Measurements from ENCODE around the gene TLCD3B.

TLCD3B gene

GRCh38 chr16:29983420-29984136, 47.5 kb downstream of the TLCD3B start:
- no peak for DNase-seq (ENCODE audit: extremely low spot score)
- ChIA-PET POLR2A (no interaction called here), CTCF (interaction anchor here (1.4 kb wide), 1 partner anchor 10 kb away, joined by 4 read pairs; the partner anchor contains the start of gene TAOK2)
- no peak for TF ChIP-seq CTCF (IDR thresholded peaks at IDR 0.05; ENCODE audit: control extremely low read depth, extremely low read depth, low read depth, missing control alignments)

- TF ChIP-seq CTCF (IDR thresholded peaks at IDR 0.05; ENCODE audit: control extremely low read depth, extremely low read depth, low read depth, missing control alignments): no peak
- CTCF ChIA-PET: interaction anchor here (1.4 kb wide), 1 partner anchor 9 kb away, joined by 4 read pairs; the partner anchor contains the start of gene TAOK2
- no peak for DNase-seq (ENCODE audit: extremely low spot score)
- POLR2A ChIA-PET: no interaction called here
Observed at GRCh38 chr16:29982560-29983419, 48.3 kb downstream of the TLCD3B start.

GRCh38 chr16:29978564-29979270, 52.4 kb downstream of the TLCD3B start:
- ChIA-PET CTCF (interaction anchor here (0.6 to 2.7 kb wide), 5 partner anchors 9 to 158 kb away, joined by 3 to 8 read pairs (median 4); partner anchors contain the start of genes MVP and TMEM219), POLR2A (no interaction called here)
- DNase-seq (ENCODE audit: extremely low spot score): no peak
- no peak for TF ChIP-seq CTCF (IDR thresholded peaks at IDR 0.05; ENCODE audit: control extremely low read depth, extremely low read depth, low read depth, missing control alignments)

GRCh38 chr16:29978081-29978480, 53.0 kb downstream of the TLCD3B start:
- ChIA-PET POLR2A (no interaction called here), CTCF (interaction anchor here (0.6 to 2.7 kb wide), 3 partner anchors 10 to 27 kb away, joined by 3 to 8 read pairs (median 4); partner anchors contain the start of gene TMEM219)
- no peak for TF ChIP-seq CTCF (IDR thresholded peaks at IDR 0.05; ENCODE audit: control extremely low read depth, extremely low read depth, low read depth, missing control alignments)
- DNase-seq (ENCODE audit: extremely low spot score): no peak

- TF ChIP-seq CTCF (IDR thresholded peaks at IDR 0.05; ENCODE audit: control extremely low read depth, extremely low read depth, low read depth, missing control alignments): no peak
- no peak for DNase-seq (ENCODE audit: extremely low spot score)
- POLR2A ChIA-PET: no interaction called here
- CTCF ChIA-PET: interaction anchor here (1.0 to 2.7 kb wide), 3 partner anchors 16 to 28 kb away, joined by 4 to 8 read pairs (median 7); partner anchors contain the start of gene TMEM219
Observed at GRCh38 chr16:29977063-29977825, 53.8 kb downstream of the TLCD3B start.
